CD4-positive, alpha-beta memory T cell (primary cell): ENCODE measurements around the gene TLX2. TPM values are rescaled to one million over a fixed set of nuclear protein-coding genes. Genes with fewer than 3 reads are reported as not detected.
A peak's percentile ranks its signal among the peaks of the same experiment; 100 is the strongest.

ENCODE experiments used
- CTCF ChIA-PET: fragments of 350-600 bp; sonication (Branson Sonifier 250); formaldehyde crosslinking; loops from one replicate; lab custom pipeline; 2021; ENCODE audit warnings: inconsistent platforms; ENCODE audit not compliant: partially characterized antibody; lab: Charles Lee
- POLR2A ChIA-PET: fragments of 350-600 bp; sonication (Branson Sonifier 250); formaldehyde crosslinking; loops from one replicate; lab custom pipeline; 2021; ENCODE audit not compliant: partially characterized antibody; lab: Charles Lee
- DNase-seq, 5 donors: peaks; one replicate each; pipeline versions ENCODE4 v3.0.0 to v3.0.0-alpha.2; 2020 to 2022; ENCODE audit warnings: mixed read lengths in 1 of 5
- H3K27ac ChIP-seq: one replicate; pipeline ENCODE4 v1.7.0; 2013; ENCODE audit warnings: low read depth, low read length
- H3K27me3 ChIP-seq: 2 replicates; pipeline ENCODE4 v1.7.0; 2013; ENCODE audit warnings: mild to moderate bottlenecking, low read length, moderate library complexity; ENCODE audit not compliant: insufficient read depth
- H3K36me3 ChIP-seq: 2 replicates; pipeline ENCODE4 v1.7.0; 2013; ENCODE audit warnings: mild to moderate bottlenecking, low read length, moderate library complexity; ENCODE audit not compliant: insufficient read depth
- H3K4me1 ChIP-seq: 2 replicates; pipeline ENCODE4 v1.7.0; 2013; ENCODE audit warnings: mild to moderate bottlenecking, low read length, moderate library complexity; ENCODE audit not compliant: insufficient read depth
- H3K4me3 ChIP-seq, 2 donors: one replicate each; pipeline ENCODE4 v1.7.0; 2013; ENCODE audit warnings: low read length in 2 of 2, mild to moderate bottlenecking in 1 of 2
- H3K9me3 ChIP-seq, 2 donors: one replicate each; pipeline ENCODE4 v1.7.0; 2013; ENCODE audit warnings: low read length in 2 of 2, control low read depth in 1 of 2; ENCODE audit not compliant: control insufficient read depth in 1 of 2
- H3K27ac Mint-ChIP-seq, 7 donors: one replicate each; pipeline ENCODE4 v1.8.0; 2020 to 2021; ENCODE audit warnings: mixed read lengths in 7 of 7, mild to moderate bottlenecking in 6 of 7, inconsistent platforms in 3 of 7, moderate library complexity in 3 of 7
- H3K27me3 Mint-ChIP-seq, 2 donors: one replicate each; pipeline ENCODE4 v1.8.0; 2020 to 2021; ENCODE audit warnings: mixed read lengths in 2 of 2
- H3K36me3 Mint-ChIP-seq, 2 donors: one replicate each; pipeline ENCODE4 v1.8.0; 2020 to 2021; ENCODE audit warnings: mixed read lengths in 2 of 2, inconsistent platforms in 1 of 2, mild to moderate bottlenecking in 1 of 2
- H3K4me1 Mint-ChIP-seq, 4 donors: one replicate each; pipeline ENCODE4 v1.8.0; 2020 to 2021; ENCODE audit warnings: mixed read lengths in 4 of 4, mild to moderate bottlenecking in 1 of 4
- H3K4me3 Mint-ChIP-seq, 8 donors: one replicate each; pipeline ENCODE4 v1.8.0; 2020 to 2021; ENCODE audit warnings: mixed read lengths in 8 of 8, mild to moderate bottlenecking in 7 of 8, moderate library complexity in 6 of 8, inconsistent platforms in 3 of 8
- H3K9me3 Mint-ChIP-seq, 8 donors: one replicate each; pipeline ENCODE4 v1.8.0; 2020 to 2021; ENCODE audit warnings: mixed read lengths in 8 of 8, mild to moderate bottlenecking in 5 of 8, inconsistent platforms in 3 of 8, moderate library complexity in 1 of 8
- intact Hi-C: fragments of 100-400 bp; cut with micrococcal nuclease; formaldehyde crosslinking; loops from one replicate; pipeline ENCODE4 v1.15.1; 2023
- polyA plus RNA-seq, 2 donors: library from polyadenylated mRNA; unstranded; fragments of 300-500 nt; fragmentation: Illumina TruSeq; gene quantifications; one replicate each; pipeline ENCODE4 v1.2.3, GENCODE V29; 2021
- total RNA-seq, 2 experiments: library from RNA; stranded (reverse); gene quantifications; one replicate each; pipeline ENCODE4 v1.2.3, GENCODE V29; 2021

TLX2 gene
- total and polyA plus RNA-seq, 4 experiments from 2014 or later, result 0.14 to 0.53 (median 0.43) TPM

DNA sequence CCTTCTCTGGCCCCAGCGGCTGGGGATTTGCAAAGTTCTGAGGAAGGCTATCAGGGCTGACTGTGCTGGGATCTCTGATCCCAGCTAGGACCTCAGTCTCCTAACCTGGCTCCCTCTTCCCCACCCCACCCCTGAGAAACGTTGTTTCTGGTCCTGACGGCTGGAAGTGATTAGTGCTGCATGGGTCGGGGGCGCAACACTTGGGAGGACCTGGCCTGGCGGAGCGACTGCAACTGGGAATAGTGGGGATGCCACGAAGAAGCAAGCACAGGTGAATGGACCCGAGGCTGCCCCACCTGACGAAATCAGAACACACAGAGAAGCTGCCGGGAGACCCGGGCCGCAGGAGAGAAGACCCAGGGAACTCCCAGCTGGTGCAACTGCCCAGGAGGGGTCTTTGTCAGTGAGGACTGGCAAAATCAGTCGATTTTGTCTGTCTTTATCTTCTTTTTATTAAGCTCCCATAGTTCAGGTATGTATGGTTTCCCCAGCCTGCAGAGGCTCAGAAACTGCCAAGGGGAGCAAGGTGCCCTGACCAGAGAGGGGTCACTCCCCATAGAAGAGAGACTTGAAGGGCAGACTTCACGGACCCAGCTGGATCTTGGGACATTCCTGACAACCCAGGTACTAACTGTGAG is 14.2 kb upstream of the TLX2 start:
- POLR2A ChIA-PET, result interaction anchor here (0.6 to 8.0 kb wide), 9 partner anchors 11 to 566 kb away, joined by 3 to 28 read pairs (median 6); partner anchors contain the start of genes AUP1, CCDC142, HTRA2 and MRPL53
- peaks cover 13 to 69% (median 43%) of the 10 kb centered on the region in 4 donors for H3K4me1 Mint-ChIP-seq
- H3K9me3 Mint-ChIP-seq, result no peaks in the 10 kb centered on the region
- no peak for DNase-seq
- Histone ChIP-seq H3K27ac (no peak overlapping the region), H3K36me3 (peaks cover 6% of the 10 kb centered on the region), H3K4me1 (peaks cover 37% of the 10 kb centered on the region), H3K27me3 (peaks cover 41% of the 10 kb centered on the region), H3K9me3 (no peaks in the 10 kb centered on the region), H3K4me3 (no peak overlapping the region)
- peak overlapping the region in 6 of 8 donors; percentile 2 to 74 (median 44) for H3K4me3 Mint-ChIP-seq
- H3K36me3 Mint-ChIP-seq, result peaks cover 10% of the 10 kb centered on the region in 2 donors
- H3K27ac Mint-ChIP-seq, result peak overlapping the region in 1 of 7 donors; percentile 30
- H3K27me3 Mint-ChIP-seq, result peaks cover 24 to 58% of the 10 kb centered on the region in 2 donors
- intact Hi-C loops, result no loop called here
- CTCF ChIA-PET, result interaction anchor here (1.2 to 1.3 kb wide), 2 partner anchors 58 to 86 kb away, joined by 3 read pairs; no protein-coding TSS in a partner anchor

DNA sequence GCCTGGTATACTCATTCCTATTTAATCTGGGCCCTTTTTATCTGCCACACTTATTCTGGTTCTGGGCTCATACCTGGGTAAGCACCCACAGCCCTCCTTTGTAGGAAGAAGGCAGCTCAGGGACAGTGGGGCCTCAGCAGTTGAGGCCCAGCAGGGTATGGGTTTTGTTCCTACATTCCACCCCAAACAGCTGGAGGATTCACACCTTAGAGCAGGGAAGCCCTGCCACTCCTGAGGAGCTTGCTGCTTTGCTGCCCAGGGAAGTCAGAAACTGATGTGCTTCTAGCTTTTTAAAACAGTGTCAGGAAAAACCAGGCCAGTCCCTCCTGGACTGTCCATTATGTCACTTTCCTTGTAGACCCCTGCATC is 13.7 kb upstream of the TLX2 start:
- ChIA-PET POLR2A (interaction anchor here (0.9 to 8.0 kb wide), 7 partner anchors 12 to 29 kb away, joined by 3 to 28 read pairs (median 6); partner anchors contain the start of genes AUP1, CCDC142, HTRA2 and MRPL53), CTCF (interaction anchor here (1.2 to 1.3 kb wide), 2 partner anchors 57 to 85 kb away, joined by 3 read pairs; no protein-coding TSS in a partner anchor)
- Mint-ChIP-seq H3K9me3 (no peaks in the 10 kb centered on the region), H3K4me1 (peaks cover 14 to 74% (median 45%) of the 10 kb centered on the region in 4 donors), H3K27me3 (peaks cover 24 to 61% of the 10 kb centered on the region in 2 donors), H3K4me3 (peak overlapping the region in 2 of 8 donors; percentile 25 to 56), H3K27ac (no peak overlapping the region), H3K36me3 (peaks cover 15% of the 10 kb centered on the region in 2 donors)
- H3K4me1 ChIP-seq, result peaks cover 39% of the 10 kb centered on the region
- DNase-seq, result no peak
- H3K9me3 ChIP-seq, result no peaks in the 10 kb centered on the region
- intact Hi-C loops, result no loop called here
- H3K27ac ChIP-seq, result no peak overlapping the region
- peaks cover 41% of the 10 kb centered on the region for H3K27me3 ChIP-seq
- peaks cover 11% of the 10 kb centered on the region for H3K36me3 ChIP-seq
- no peak overlapping the region for H3K4me3 ChIP-seq

DNA sequence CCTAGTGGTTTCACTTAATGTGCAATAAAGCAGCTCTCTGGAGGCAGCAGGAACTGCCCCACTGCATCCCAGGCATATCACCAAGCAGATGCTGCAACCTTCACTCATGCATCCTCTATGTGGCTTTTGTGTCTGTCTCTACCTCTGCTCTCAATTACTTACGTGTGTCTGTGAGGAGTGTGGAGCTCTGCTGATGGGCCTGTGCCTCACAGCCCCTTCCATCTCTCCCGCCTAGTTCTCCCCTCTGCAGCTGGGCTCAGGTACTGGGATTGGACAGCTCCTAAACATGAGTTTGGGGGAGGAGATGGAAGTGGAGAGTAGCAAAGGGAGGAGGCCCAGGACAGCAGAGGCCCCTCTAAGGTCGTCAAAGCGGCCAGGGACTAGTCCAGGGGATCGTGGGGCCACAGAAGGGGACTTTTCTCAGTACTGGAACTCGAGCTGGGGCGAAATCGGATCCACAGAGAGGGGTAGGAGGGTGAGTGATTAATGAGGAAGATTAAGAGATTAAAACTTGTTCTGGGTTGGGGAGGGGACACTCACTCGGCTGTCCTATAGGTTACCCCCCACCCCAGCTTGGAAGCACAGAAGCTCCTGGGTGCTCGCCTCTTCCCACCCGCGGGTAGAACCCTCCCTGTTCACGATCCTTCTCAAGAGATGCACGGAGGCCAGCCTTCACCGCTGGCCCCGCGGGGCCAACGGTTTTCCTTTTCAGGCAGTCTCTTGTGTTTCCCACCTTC is 12.7 kb upstream of the TLX2 start:
- peaks cover 48% of the 10 kb centered on the region for H3K4me1 ChIP-seq
- H3K27me3 Mint-ChIP-seq, result peaks cover 24 to 62% of the 10 kb centered on the region in 2 donors
- H3K4me3 ChIP-seq, result no peak overlapping the region
- H3K4me3 Mint-ChIP-seq, result peak overlapping the region in 6 of 8 donors; percentile 56 to 83 (median 61)
- ChIA-PET CTCF (interaction anchor here (0.9 to 1.3 kb wide), 4 partner anchors 18 to 84 kb away, joined by 3 to 5 read pairs (median 4); partner anchors contain the start of genes CCDC142 and TTC31), POLR2A (interaction anchor here (0.9 to 8.0 kb wide), 6 partner anchors 12 to 28 kb away, joined by 3 to 28 read pairs (median 8); partner anchors contain the start of genes AUP1, CCDC142, HTRA2 and MRPL53)
- no peaks in the 10 kb centered on the region for H3K9me3 Mint-ChIP-seq
- DNase-seq, result no peak
- peaks cover 19 to 20% of the 10 kb centered on the region in 2 donors for H3K36me3 Mint-ChIP-seq
- intact Hi-C loops, result no loop called here
- H3K9me3 ChIP-seq, result no peaks in the 10 kb centered on the region
- peaks cover 15 to 80% (median 49%) of the 10 kb centered on the region in 4 donors for H3K4me1 Mint-ChIP-seq
- H3K27ac Mint-ChIP-seq, result peak overlapping the region in 1 of 7 donors; percentile 59
- H3K27me3 ChIP-seq, result peaks cover 41% of the 10 kb centered on the region
- no peak overlapping the region for H3K27ac ChIP-seq
- H3K36me3 ChIP-seq, result peaks cover 15% of the 10 kb centered on the region

DNA sequence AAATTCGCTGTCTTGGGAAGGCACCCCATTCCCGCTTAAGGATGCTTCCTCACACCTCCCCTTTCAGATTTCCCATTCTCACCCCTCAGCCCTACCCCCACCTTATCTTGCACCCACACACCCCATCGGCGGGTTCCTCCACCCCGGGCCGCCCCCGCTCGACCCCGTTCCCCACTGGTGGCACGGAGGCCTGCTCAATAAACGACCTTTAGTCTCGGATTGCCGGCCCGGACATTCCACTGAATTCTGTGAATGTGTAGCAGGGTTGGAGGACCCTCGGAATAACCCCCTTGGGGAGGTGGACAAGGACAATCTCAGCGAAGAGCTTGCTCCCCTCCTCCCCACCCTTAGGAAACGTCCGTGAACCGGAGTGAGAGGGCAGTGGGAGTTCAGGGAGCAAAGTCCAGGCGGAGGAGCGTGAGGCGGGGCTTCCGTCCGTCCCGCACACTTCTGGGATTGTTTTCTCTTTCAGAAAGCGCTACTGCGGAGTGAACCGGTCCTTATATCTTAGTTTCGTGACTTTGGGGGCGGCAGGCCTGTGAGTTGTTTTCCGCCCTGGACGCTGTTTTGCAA is 12.0 kb upstream of the TLX2 start:
- CTCF ChIA-PET, result interaction anchor here (1.2 kb wide), 1 partner anchor 19 kb away, joined by 5 read pairs; the partner anchor contains the start of genes CCDC142 and TTC31

DNA sequence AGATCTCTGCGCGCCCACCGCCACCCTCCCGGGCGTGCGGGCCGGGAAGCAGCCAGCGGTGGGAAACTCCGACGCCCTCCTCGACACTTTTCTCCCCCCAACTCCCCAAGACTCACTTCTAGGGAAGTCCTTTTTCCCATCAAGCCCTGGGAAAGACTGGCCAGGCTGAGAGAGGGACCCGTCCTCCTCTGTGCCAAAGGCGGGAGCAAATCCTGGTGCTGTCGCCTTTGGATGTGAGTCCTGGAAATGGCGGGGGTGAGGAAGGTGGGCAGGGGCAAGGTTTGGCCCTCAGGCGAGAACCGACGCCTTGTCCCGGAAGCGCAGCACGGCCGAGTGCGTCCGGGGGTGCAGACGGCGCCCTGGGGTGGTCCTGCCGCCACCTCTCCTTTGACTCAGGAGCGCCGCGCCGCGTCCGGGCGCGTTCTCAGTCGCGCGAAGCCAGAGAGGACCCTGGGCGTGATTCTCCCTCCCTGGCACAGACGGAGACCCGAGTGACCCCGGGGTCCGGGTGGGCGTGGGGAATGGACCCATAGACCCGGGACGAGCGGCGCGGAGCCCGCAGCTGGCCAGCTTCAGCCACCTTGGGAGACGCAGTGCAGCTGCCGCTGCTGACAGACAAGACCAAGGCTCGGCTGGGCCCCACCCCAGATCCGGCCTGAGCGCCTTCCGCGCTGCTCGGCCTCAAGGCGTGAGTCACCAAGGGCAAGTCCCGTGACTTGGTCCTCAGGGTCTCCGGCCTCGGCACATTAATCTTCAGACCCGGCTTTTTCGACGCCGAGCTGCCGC is 11.3 kb upstream of the TLX2 start:
- H3K9me3 ChIP-seq, result no peaks in the 10 kb centered on the region
- ChIA-PET POLR2A (interaction anchor here (1.1 to 8.0 kb wide), 7 partner anchors 9 to 45 kb away, joined by 3 to 60 read pairs (median 14); partner anchors contain the start of genes AUP1, CCDC142, HTRA2 and MRPL53), CTCF (interaction anchor here (0.8 to 2.1 kb wide), 4 partner anchors 20 to 46 kb away, joined by 3 to 17 read pairs (median 5); partner anchors contain the start of genes AUP1, CCDC142, HTRA2 and TTC31)
- H3K27ac ChIP-seq, result no peak overlapping the region
- H3K27me3 ChIP-seq, result peaks cover 36% of the 10 kb centered on the region
- Mint-ChIP-seq H3K27ac (peak overlapping the region in 2 of 7 donors; percentile 54 to 60), H3K4me1 (peaks cover 20 to 90% (median 55%) of the 10 kb centered on the region in 4 donors), H3K27me3 (peaks cover 24 to 74% of the 10 kb centered on the region in 2 donors), H3K9me3 (peaks cover 0 to 4% (median 0%) of the 10 kb centered on the region in 8 donors), H3K4me3 (peak overlapping the region; percentile 55 to 79 (median 74)), H3K36me3 (peaks cover 30 to 33% of the 10 kb centered on the region in 2 donors)
- DNase-seq, result peak in 1 of 5 donors; percentile 35
- H3K4me3 ChIP-seq, result peak overlapping the region in 1 of 2 donors; percentile 49
- peaks cover 15% of the 10 kb centered on the region for H3K36me3 ChIP-seq
- peaks cover 51% of the 10 kb centered on the region for H3K4me1 ChIP-seq
- intact Hi-C loops, result no loop called here

More for the DNA sequence above, 12.0 kb upstream of the TLX2 start:
- no peak for DNase-seq
- peak overlapping the region; percentile 60 to 83 (median 74) for H3K4me3 Mint-ChIP-seq
- Histone ChIP-seq H3K9me3 (no peaks in the 10 kb centered on the region), H3K4me3 (no peak overlapping the region), H3K36me3 (peaks cover 15% of the 10 kb centered on the region), H3K27ac (no peak overlapping the region), H3K27me3 (peaks cover 38% of the 10 kb centered on the region), H3K4me1 (peaks cover 53% of the 10 kb centered on the region)
- peaks cover 20 to 87% (median 55%) of the 10 kb centered on the region in 4 donors for H3K4me1 Mint-ChIP-seq
- H3K36me3 Mint-ChIP-seq, result peaks cover 26% of the 10 kb centered on the region in 2 donors
- H3K9me3 Mint-ChIP-seq, result peaks cover 0 to under 1% (median 0%) of the 10 kb centered on the region in 8 donors
- H3K27ac Mint-ChIP-seq, result peak overlapping the region in 2 of 7 donors; percentile 59 to 65
- intact Hi-C loops, result no loop called here
- peaks cover 24 to 68% of the 10 kb centered on the region in 2 donors for H3K27me3 Mint-ChIP-seq
- POLR2A ChIA-PET, result interaction anchor here (1.1 to 8.0 kb wide), 5 partner anchors 14 to 29 kb away, joined by 3 to 60 read pairs (median 26); partner anchors contain the start of genes AUP1, CCDC142, HTRA2 and MRPL53
